HG03457 (cell line): ENCODE data around the gene SLC16A5.
"Not testable (repeated sequence)": the region's sequence is repeated elsewhere in the genome, so short reads cannot be mapped to it uniquely, and the experiment has no call there.

ENCODE experiments used
- ATAC-seq: cut with Tn5 transposase; IDR thresholded peaks from one replicate; pipeline ENCODE4 v1.9.1; 2021; ENCODE audit warnings: moderate number of reproducible peaks; ENCODE audit not compliant: unreplicated experiment

The SLC16A5 gene

DNA sequence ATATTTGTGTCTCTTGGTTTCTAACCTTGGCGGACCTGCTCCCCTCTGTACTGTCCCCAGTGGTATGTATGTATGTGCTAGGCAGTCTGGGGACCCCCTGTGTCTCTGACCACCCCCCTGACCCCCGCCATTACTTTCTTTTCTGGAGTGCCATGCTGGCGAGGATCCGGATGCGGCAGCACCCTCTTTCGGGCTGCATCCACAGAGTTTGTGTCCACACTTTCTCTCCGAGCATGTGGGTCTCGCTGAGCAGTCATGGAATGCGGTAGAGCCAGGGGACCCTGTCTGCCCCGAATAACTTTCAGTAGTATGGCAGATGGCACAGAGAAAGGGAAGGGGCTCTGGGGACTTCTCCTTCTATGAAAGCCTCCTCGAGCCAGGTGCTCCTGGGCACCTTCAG lies 23.7 kb upstream of the SLC16A5 start:
- no peak for ATAC-seq

DNA sequence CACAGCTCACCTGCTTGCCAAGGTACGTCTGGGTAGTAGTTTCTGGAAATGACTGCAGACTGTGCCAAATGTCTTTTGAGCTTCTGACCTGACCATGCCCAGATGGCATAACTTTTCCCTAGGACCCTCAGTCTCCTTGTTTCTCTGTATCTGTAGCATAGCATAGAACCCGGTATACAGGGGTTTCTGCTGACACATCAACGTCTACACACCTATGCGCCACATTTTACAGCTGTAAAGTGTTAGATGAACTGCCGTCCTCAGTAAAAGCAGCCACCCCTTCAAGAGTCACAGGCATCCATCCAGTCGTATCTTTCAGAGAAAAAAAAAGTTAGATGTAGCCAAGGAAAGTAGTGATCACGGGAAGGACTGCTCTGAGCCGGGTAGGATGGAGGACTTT lies 23.3 kb upstream of the SLC16A5 start:
- ATAC-seq, result no peak

DNA sequence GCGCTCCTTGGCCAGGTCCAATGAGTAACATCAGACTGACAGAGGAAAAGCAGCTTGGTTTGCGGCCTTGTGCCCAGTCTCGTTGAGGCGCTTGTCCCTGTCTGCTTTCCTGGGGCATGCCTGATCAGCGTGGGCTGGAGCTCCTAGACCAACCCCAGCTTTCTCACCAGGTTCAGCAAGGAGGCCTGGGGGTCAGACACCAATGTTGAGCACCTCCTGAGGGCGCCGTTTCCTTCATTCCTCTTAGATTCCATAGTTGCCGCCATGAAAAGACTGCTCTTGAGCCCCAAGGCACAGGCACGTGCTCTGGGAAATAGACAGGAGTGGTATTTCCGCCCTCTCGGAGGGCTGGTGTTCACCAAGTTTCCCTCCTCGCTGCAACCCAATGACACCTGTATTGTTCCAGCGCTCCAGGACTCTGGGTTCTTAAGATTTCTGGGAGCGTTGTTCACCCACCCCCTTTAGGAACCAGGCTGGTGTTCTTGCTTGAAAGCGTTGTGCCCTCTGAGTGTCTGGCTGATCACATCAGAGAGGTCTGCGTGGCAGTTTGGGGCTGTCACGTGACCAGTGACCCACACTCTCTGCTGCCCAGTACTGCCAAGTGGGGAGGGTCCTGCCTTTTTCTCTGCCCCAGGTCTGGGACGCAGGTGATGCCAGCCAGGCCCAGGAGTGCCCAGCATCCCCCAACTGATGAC lies 22.7 kb upstream of the SLC16A5 start:
- no peak for ATAC-seq

DNA sequence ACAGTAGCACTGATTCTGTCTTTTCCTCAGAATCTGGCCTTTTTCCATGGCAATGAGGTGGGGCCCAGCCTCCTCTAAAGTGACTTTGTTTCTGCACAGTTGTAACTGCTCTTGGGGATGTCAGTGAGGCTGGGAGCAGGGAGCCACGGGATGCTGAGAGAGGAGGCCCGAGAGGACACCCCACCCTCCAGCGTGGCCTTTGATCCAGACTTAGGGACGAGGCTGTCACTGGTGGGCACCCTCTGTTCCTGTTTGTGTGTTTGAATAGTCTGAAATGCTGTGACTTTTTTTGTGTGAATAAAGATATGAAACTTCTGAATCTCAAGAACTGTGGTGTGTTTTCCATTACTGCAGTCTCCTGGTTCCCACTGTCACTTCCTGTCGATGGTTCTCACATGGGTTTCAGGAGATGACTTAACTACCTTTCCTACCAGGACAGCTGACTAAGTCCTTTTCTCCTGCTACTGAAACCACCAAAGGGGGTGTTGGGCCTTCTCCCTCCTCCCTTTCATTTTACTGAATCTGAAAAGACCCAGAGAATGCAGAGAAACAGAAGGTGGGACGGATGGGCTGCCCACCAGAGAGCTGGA lies 22.1 kb upstream of the SLC16A5 start:
- no peak for ATAC-seq

DNA sequence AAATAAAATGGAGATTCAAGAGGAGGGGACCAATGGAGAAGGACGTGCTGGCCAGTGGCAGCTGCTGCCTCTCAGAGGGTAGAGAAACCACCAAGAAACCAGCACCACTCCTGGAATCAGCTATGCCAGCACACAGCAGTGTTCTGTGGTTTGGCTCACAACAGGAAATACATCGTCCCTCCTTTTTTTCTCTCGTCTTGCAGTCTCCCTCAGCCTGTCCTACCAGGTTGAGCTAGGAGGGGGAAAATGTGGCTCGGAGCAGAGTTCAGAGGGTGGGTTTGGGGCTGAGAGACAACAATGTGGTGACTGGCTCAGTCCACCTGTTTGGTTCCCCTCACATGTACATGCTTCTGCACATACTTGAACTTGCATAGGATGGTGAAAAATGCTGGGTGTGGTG lies 19.9 kb upstream of the SLC16A5 start:
- no peak for ATAC-seq

DNA sequence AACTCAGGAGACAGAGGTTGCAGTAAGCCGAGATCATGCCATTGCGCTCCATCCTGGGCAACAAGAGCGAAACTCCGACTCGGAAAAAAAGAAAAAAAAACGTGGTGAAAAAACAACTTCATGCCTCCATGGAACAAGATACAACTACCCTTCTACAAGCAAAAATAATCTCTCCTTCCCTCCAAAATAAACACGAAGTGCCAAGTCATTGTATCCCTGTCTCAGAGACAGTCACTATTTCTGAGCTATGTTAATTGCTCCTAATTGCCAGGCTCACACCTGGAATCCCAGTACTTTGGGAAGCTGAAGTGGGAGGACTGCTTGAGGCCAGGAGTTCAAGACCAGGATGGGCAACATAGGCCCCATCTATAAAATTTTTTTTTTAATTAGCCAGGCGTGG lies 19.0 kb upstream of the SLC16A5 start:
- ATAC-seq, result no peak

DNA sequence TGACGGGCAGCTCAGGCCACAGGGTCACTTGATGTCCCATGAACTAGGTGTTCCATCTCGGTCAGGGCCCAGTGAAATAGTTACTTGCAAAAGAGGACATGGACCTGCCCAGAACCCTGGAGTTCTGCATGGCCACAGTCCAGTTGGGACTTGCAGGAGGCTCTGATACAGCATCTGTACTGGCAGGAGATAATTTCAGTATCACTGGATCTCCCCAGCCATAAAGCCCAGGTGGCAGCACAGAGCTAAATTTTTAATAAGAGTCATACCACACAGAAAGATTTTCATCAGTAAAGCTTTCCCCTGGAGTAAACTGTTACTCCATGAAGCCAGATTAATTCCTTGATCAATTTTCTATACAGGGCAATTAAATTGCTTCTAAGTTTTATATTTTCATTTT lies 18.0 kb upstream of the SLC16A5 start:
- no peak for ATAC-seq

DNA sequence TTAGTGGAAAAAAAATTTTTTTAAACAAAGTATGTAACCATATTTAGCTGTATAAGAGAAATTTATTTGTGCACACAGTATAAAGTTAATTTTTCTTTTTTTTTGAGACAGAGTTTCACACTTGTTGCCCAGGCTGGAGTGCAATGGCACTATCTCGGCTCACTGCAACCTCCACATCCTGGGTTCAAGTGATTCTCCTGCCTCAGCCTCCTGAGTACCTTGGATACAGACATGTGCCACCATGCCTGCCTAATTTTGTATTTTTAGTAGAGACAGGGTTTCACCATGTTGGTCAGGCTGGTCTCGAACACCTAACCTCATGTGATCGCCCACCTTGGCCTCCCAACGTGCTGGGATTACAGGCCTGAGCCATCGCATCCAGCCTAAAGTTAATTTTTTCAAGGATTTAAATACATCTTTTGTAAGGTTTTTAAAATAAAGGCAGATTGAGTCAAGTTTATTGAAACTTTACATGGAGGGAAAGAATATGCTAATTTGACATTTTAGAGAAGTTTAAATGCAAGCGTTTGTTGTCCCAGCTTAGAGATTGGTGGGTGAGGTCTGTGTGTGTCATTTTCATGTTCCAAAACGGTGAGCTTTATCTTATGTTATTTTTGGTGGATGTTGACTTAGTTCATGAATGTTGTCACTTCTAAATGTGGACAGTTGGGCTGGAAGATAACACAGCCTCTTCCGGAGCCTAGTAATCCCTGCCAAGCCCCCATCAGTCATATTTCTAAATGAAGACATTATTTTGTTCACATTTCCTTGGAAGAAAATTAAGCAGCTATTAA lies 16.1 kb upstream of the SLC16A5 start:
- ATAC-seq, result not testable (repeated sequence)

DNA sequence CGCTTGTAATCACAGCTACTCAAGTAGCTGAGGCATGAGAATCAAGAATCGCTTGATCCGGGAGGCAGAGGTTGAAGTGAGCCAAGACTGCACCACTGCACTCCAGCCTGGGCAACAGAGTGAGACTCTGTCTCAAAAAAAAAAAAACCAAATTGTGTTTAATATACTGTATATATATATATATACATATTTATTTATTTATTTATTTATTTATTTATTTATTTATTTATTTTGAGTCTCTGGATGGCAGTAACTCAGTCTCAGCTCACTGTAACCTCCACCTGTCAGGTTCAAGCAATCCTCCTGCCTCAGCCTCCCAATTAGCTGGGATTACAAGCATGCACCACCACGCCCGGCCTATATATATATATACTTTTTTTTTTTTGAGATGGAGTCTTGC lies 14.8 kb upstream of the SLC16A5 start:
- ATAC-seq, result not testable (repeated sequence)

DNA sequence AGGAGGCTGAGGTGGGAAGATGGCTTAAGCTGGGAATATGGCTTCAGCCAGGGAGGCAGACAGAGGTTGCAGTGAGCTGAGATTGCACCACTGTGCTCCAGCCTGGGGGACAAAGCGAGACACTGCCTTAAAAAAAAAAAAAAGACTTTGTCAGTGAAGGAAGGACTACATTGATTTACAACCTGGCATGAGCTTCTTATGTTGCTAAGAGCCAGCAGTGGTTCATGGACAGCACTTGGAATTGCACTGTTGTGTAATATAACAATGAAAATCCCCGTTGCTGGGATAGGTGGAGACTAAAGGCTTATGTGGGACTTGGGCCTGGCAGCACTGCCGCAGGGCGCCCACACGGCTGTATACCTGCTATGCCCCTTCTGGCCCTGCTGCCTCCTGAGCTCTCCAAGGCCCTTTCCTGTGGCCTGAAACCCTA lies 14.1 kb upstream of the SLC16A5 start:
- no peak for ATAC-seq

DNA sequence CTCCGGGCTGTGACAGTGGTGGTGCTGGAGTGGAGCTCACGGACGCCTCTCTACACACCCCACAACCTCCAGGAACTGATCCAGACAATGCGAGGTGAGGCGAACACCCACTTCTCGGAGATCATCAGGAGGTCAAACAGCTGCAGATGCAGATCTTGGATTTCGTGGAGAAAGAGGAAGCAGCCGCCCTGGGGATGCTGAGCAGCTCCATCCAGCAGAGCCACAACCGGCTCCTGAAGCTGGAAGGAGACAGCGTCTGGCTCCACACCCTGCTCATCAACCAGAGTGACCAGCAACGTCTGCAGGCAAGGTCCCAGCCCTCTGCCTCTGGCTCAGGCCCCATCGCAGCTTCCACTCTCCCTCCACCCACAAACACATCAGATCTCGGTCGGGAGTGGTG lies 13.2 kb upstream of the SLC16A5 start:
- no peak for ATAC-seq

DNA sequence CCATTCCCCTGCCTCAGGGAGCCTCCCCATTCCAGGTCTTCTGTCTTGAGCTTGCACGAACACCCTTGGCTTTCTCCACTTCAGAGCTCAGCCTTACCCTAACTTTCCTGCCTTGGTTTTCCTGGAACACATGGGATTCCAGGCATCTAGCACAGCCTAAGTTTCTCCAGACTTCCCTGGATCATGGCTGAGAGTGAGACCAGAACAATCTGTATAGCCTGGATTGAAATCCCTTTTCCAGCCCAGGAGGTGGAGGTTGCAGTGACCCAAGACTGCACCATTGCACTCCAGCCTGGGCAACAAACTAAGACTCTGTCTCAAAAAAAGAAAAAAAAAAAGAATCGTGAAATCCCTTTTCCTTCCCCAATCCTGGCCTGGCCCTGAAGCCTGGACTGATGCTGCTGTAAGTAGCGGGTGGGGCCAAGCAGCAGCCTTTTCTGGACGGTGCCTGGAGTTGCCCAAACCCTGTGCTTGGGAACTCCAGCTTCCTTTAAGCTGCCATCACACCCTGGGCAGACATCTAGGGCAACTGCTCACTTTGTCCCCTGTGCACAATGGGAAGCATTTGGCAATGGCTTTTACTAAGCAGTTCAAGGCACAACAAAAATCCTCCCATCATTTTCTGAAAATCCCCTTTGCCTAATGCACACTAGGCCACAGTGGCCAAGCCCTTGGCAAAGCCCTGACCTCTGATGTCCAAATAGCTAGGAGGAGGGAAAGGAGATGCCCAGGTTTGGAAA lies 12.0 kb upstream of the SLC16A5 start:
- ATAC-seq, result no peak

DNA sequence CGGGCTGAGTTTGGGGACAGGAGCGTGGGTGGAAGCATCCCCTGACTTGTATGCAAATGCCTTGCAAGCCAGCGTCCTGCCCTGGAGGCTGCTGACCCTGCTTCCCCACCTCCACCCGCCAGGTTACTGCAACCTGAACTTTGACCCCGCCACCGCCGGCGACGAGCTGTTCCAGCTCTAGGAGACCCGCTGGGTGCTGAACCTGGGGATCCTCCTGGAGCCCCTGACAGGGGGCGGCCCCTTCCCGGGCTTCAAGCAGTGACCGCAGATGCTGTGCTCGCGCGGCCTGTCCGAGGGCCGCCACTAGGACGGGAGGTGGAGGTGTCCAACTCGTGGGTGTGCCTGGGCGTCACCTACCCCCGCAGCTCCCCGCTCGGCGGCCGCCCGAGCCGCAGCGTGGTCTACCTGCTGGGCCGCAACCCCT lies 10.7 kb upstream of the SLC16A5 start:
- ATAC-seq, result no peak

DNA sequence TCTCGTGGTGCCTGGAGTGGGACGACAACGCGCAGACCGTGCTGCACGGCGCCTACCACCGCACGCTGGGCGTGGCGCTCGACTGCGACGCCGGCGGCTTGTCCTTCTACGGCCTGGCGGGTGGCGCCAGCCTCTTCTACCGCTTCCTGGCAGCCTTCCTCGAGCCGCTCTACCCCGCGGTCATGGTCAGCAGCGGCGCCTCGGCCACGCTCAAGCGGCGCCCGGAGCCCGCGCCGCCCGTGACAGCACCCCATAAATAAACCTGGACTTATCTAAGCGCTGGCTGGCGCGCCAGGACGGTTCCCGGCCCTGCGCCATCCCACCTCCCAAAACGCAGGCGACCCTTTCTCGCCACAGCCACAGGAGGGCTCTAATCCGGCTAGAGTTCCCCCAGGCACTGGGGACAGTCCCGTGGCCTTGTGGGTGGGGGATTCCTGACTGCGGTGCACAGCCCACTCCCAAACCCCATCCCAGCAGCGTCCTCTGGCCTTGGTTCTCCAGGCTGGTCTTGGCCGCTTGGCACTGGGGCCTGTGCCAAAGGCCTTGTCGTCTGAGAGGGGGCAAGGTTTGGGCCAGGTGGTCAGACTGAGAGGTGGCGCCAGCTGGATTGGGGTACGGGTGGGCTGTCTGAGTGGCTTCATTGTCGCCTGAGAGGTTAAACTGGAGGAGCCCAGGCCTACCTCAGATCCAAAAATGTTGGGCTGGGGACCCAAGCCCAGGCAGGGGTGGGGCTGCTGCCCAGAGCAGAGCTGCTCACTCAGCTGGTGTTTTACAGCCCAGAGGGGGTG lies 10.1 kb upstream of the SLC16A5 start:
- ATAC-seq, result no peak

DNA sequence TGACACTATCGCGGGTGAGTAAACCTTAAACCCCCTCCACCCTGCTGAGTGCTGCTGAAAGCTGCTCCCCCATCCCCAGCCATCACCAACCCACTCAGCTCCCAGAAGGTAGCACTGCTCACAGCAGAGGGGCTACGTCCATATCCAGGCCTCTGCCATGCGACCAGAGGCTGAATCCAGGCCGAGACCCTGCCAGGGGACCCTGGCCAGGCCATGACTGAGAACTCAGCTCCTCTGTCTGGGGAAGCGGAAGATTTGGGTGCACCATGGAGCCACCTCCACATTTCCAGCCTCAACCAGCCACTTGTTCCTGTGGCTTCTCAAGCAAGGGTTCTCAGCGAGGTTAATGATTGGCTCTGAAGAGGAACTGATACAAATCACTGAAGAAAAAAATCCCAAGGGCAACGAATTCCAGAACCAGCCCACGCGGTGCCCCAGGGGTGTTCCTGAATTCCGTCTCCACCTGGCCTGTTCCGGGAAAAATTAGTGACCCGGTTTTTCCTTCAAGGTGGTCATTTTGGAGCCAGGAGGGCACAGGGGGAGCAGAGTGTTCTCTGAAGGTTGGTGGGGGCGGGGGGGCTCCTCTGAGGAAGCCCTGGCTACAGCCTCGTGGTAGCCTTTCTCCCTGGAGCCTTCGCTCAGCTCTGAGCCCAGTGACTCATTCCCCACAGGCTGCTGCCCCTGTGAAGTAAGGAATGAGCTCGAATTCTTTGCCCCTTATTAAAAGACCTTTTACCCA lies 9.3 kb upstream of the SLC16A5 start:
- no peak for ATAC-seq

DNA sequence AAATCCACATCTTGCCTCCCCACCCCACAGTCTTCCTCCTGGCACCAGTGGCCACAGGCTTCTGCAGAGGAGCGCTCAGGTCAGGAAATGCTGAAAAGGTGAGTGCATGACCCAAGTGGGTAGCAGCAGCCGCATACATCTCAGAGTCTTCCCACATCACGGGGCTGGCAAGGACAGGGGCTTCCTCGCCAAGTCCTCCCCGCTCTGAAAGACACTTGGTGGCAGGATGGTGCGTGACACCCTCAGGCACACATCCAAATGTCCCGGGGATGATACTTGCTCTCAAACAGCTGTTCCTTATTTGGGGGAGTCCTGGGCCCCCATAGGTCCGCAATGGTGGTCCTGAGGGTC lies 8.8 kb upstream of the SLC16A5 start:
- no peak for ATAC-seq

DNA sequence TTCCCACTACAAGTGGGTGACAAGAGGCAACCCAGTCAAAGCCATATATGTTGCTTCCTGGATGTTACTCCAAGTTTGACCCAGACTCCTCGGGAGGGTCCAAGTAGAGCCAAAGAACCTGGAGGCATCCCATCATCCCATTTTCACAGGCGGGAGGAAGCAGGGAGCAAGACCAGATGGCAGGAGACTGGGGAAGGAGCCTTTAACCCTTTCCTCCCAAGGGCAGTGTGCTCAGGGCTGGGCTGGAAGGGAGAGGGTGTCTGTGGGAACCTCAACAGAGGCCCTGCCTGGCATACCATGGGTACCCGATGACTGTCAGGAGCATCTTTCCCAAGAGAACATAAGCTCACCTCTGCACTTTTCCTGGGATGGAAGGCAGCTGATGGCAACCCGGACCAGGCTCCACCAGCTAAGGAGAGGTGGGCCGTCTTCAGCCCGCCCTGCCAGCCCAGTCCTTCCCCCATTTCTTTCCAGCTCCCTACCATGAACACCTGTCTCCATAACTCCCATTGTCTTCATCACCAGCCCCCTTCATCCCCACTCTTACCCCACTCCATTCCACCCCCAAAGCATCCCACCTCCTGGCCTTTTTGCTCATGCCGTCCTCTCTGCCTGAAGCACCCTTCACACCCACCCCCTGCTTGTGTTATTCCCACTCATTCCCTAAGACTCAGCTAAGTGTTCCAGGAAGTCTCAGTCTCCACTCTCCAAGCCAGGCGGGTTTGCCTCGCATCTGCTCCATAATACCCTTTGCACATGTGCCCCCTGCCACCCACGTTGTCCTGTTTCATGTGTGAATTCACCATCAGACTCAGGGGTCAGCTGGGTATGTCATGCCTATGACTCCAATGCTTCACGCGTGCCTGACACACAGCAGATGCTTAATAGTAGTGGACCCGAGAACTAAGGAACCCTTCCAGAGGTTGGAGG lies 5.9 kb upstream of the SLC16A5 start:
- no peak for ATAC-seq

DNA sequence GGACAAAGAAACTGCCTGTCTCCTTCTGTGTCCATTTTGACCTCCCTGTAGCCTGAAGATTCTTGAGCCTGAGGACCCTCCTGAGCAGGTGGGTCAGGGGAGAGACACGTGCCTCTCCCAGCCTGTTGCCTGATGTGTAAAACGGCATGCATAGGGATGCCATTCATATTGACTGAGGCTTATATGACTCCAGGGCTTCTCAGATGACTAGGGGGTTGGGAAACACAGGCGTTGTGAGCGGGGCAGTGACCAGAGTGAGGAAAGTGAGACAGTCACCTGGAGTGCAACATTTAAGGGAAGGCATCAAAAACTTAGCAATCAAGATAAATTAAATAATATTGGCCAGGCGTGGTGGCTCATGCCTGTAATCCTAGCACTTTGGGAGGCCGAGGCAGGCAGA lies 5.1 kb upstream of the SLC16A5 start:
- ATAC-seq, result no peak

DNA sequence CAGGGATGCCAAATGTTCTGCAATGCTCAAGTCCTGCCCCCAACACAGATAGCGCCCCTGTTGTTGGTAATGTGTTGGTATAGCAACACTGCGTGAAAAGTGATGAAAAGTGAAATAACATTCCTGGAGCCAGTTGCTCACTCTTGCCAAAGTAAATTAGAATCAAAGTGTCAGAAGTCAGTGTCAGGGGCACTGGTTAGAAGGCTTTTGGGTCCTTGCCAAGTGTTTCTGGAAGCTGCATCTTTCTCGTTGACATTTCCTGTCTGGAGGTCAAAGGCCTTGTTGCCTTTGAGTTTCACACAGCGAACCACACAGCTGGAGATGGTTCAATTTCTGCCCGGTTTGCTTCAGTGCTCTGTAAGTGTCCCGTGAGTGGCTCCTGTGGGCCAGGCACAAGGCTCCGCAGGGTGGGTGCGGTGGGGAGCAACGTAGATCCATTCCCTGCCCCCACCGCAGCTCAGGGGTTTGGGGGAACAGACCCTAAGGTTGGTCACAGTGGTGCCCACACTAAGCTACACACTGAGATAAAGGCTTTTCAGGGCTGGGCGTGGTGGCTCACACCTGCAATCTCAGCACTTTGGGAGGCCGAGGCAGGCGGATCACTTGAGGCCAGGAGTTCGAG lies 3.6 kb upstream of the SLC16A5 start:
- no peak for ATAC-seq
